ENCODE measurements around the gene MMS22L. TPM values are rescaled to one million over a fixed set of nuclear protein-coding genes. Genes with fewer than 3 reads are reported as not detected.

MMS22L gene
- total and polyA plus RNA-seq, 2 of the 13 experiments (the other 11 are each of a cell fraction or from before 2014, with no cell fraction given): 6.2 to 32.9 TPM

DNA sequence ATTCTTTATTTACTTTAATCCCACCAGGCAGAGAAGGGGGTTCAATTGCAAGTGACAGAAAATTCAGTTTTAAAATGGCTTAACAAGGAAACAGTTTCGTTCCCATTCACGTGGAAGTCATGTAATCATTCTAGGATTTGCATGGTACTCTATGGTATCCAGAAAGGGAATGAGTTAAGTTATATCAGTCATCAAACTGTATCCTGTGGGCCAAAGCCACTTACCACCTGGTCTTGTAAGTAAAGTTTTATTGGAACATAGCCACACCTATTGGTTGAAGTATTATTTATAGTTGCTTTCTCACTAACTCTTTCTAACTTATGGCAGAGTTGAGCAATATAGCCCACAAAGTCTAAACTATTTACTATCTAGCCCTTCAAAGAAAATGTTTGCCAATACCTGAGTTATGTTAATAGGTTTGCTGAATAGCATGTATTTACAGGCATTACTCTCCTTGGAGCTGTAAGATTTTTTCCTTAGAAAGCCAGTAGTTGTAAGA lies 10.2 kb upstream of the MMS22L start:
- 0% methylated on average over 2 of the region's 2 CpGs for WGBS (ENCODE audit: low lambda C conversion rate)
- no peaks in the 10 kb centered on the region for H4K20me1 ChIP-seq (ENCODE audit: insufficient read depth, low read length)
- BruUV-seq (replicated peaks): no TSS peak
- TF ChIP-seq MAF1 (CRISPR knock-in tag; IDR thresholded peaks at IDR 0.05; ENCODE audit: borderline replicate concordance) (no peak), HMG20A (CRISPR knock-in tag; IDR thresholded peaks at IDR 0.05; ENCODE audit: borderline replicate concordance) (no peak), HNRNPLL (IDR thresholded peaks at IDR 0.05; ENCODE audit: low read depth, low read length, poor library complexity, severe bottlenecking) (no peak), RFXANK (CRISPR knock-in tag; IDR thresholded peaks at IDR 0.05) (no peak), ZNF766 (CRISPR knock-in tag; IDR thresholded peaks at IDR 0.05; ENCODE audit: borderline replicate concordance) (no peak), BRCA1 (CRISPR knock-in tag; IDR thresholded peaks at IDR 0.05) (no peak), CCDC6 (CRISPR knock-in tag; IDR thresholded peaks at IDR 0.05) (no peak), ONECUT2 (CRISPR knock-in tag; IDR thresholded peaks at IDR 0.05) (no peak), KMT2B (CRISPR knock-in tag; IDR thresholded peaks at IDR 0.05) (no peak), NCOR1 (IDR thresholded peaks at IDR 0.05; ENCODE audit: borderline replicate concordance, low read length) (no peak)
- TF ChIP-seq, protein P1, sequence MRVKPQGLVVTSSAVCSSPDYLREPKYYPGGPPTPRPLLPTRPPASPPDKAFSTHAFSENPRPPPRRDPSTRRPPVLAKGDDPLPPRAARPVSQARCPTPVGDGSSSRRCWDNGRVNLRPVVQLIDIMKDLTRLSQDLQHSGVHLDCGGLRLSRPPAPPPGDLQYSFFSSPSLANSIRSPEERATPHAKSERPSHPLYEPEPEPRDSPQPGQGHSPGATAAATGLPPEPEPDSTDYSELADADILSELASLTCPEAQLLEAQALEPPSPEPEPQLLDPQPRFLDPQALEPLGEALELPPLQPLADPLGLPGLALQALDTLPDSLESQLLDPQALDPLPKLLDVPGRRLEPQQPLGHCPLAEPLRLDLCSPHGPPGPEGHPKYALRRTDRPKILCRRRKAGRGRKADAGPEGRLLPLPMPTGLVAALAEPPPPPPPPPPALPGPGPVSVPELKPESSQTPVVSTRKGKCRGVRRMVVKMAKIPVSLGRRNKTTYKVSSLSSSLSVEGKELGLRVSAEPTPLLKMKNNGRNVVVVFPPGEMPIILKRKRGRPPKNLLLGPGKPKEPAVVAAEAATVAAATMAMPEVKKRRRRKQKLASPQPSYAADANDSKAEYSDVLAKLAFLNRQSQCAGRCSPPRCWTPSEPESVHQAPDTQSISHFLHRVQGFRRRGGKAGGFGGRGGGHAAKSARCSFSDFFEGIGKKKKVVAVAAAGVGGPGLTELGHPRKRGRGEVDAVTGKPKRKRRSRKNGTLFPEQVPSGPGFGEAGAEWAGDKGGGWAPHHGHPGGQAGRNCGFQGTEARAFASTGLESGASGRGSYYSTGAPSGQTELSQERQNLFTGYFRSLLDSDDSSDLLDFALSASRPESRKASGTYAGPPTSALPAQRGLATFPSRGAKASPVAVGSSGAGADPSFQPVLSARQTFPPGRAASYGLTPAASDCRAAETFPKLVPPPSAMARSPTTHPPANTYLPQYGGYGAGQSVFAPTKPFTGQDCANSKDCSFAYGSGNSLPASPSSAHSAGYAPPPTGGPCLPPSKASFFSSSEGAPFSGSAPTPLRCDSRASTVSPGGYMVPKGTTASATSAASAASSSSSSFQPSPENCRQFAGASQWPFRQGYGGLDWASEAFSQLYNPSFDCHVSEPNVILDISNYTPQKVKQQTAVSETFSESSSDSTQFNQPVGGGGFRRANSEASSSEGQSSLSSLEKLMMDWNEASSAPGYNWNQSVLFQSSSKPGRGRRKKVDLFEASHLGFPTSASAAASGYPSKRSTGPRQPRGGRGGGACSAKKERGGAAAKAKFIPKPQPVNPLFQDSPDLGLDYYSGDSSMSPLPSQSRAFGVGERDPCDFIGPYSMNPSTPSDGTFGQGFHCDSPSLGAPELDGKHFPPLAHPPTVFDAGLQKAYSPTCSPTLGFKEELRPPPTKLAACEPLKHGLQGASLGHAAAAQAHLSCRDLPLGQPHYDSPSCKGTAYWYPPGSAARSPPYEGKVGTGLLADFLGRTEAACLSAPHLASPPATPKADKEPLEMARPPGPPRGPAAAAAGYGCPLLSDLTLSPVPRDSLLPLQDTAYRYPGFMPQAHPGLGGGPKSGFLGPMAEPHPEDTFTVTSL (CRISPR knock-in tag; IDR thresholded peaks at IDR 0.05; ENCODE audit: borderline replicate concordance): no peak
- TF ChIP-seq, protein P2, sequence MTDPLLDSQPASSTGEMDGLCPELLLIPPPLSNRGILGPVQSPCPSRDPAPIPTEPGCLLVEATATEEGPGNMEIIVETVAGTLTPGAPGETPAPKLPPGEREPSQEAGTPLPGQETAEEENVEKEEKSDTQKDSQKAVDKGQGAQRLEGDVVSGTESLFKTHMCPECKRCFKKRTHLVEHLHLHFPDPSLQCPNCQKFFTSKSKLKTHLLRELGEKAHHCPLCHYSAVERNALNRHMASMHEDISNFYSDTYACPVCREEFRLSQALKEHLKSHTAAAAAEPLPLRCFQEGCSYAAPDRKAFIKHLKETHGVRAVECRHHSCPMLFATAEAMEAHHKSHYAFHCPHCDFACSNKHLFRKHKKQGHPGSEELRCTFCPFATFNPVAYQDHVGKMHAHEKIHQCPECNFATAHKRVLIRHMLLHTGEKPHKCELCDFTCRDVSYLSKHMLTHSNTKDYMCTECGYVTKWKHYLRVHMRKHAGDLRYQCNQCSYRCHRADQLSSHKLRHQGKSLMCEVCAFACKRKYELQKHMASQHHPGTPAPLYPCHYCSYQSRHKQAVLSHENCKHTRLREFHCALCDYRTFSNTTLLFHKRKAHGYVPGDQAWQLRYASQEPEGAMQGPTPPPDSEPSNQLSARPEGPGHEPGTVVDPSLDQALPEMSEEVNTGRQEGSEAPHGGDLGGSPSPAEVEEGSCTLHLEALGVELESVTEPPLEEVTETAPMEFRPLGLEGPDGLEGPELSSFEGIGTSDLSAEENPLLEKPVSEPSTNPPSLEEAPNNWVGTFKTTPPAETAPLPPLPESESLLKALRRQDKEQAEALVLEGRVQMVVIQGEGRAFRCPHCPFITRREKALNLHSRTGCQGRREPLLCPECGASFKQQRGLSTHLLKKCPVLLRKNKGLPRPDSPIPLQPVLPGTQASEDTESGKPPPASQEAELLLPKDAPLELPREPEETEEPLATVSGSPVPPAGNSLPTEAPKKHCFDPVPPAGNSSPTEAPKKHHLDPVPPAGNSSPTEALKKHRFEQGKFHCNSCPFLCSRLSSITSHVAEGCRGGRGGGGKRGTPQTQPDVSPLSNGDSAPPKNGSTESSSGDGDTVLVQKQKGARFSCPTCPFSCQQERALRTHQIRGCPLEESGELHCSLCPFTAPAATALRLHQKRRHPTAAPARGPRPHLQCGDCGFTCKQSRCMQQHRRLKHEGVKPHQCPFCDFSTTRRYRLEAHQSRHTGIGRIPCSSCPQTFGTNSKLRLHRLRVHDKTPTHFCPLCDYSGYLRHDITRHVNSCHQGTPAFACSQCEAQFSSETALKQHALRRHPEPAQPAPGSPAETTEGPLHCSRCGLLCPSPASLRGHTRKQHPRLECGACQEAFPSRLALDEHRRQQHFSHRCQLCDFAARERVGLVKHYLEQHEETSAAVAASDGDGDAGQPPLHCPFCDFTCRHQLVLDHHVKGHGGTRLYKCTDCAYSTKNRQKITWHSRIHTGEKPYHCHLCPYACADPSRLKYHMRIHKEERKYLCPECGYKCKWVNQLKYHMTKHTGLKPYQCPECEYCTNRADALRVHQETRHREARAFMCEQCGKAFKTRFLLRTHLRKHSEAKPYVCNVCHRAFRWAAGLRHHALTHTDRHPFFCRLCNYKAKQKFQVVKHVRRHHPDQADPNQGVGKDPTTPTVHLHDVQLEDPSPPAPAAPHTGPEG (CRISPR knock-in tag; IDR thresholded peaks at IDR 0.05): no peak
- no peak overlapping the region for H3K9ac ChIP-seq (ENCODE audit: insufficient read depth, low read depth, low read length)
- no peaks in the 10 kb centered on the region for H3K79me2 ChIP-seq (ENCODE audit: insufficient read depth, low read length)
- H2AFZ ChIP-seq (ENCODE audit: low read length): no peak overlapping the region
- H3K27me3 ChIP-seq (ENCODE audit: control insufficient read depth in 1 of 2, insufficient read depth in 2 of 2, low read length in 2 of 2): peaks cover 0 to 17% of the 10 kb centered on the region in 2 experiments; a peak in 3 of 5 replicates
- intact Hi-C loops (cut with micrococcal nuclease; ENCODE audit: unreplicated experiment): no loop called here
- DNase-seq (ENCODE audit: low spot score): no peak
- peaks cover 4% of the 10 kb centered on the region for H3K4me1 ChIP-seq (ENCODE audit: insufficient read depth, low read length)
- H3K36me3 ChIP-seq (replicated peaks in 1 of 2; ENCODE audit: control insufficient read depth in 1 of 2, insufficient read depth in 2 of 2, low read length in 2 of 2): no peaks in the 10 kb centered on the region
- POLR2A ChIA-PET: no interaction called here
- no peak overlapping the region for H3K4me2 ChIP-seq (ENCODE audit: low read depth, low read length)
- no peak for FAIRE-seq
- H3K27ac ChIP-seq (ENCODE audit: extremely low read length, insufficient read depth, low read length): no peak overlapping the region
- no peak for ATAC-seq
- CTCF ChIA-PET (ENCODE audit: low intra/inter-chr PET ratio, low total read pairs): no interaction called here
- peaks cover 7% of the 10 kb centered on the region for H3K9me3 ChIP-seq (ENCODE audit: low read length)
- no peak overlapping the region for H3K4me3 ChIP-seq (replicated peaks in 1 of 3; ENCODE audit: insufficient read depth in 1 of 3, low read depth in 2 of 3, low read length in 3 of 3)
- in situ Hi-C loops (cut with HindIII; ENCODE audit: extremely low pct_ligation_motif_present, low pct_unique_long_range_greater_than_20kb): no loop called here

Measured in HepG2 (cell line).